ENCODE data around the gene MYO1D.

Gene MYO1D

GRCh38 chr17:32488604-32489180 is 388.2 kb downstream of the MYO1D start:
- in situ Hi-C loops (cut with HindIII; ENCODE audit: low pct_ligation_motif_present, low sequenced_read_pairs), result no loop called here
- Histone ChIP-seq H3K27ac (no peak overlapping the region), H3K36me3 (replicated peaks) (no peaks in the 10 kb centered on the region), H3K4me3 (ENCODE audit: low read depth, low read length) (no peak overlapping the region), H3K27me3 (replicated peaks) (no peaks in the 10 kb centered on the region)
- DNase-seq, result no peak
- TF ChIP-seq, protein P1, sequence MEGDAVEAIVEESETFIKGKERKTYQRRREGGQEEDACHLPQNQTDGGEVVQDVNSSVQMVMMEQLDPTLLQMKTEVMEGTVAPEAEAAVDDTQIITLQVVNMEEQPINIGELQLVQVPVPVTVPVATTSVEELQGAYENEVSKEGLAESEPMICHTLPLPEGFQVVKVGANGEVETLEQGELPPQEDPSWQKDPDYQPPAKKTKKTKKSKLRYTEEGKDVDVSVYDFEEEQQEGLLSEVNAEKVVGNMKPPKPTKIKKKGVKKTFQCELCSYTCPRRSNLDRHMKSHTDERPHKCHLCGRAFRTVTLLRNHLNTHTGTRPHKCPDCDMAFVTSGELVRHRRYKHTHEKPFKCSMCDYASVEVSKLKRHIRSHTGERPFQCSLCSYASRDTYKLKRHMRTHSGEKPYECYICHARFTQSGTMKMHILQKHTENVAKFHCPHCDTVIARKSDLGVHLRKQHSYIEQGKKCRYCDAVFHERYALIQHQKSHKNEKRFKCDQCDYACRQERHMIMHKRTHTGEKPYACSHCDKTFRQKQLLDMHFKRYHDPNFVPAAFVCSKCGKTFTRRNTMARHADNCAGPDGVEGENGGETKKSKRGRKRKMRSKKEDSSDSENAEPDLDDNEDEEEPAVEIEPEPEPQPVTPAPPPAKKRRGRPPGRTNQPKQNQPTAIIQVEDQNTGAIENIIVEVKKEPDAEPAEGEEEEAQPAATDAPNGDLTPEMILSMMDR (IDR thresholded peaks at IDR 0.05; ENCODE audit: low read depth, low read length, missing control alignments), result no peak

DNA sequence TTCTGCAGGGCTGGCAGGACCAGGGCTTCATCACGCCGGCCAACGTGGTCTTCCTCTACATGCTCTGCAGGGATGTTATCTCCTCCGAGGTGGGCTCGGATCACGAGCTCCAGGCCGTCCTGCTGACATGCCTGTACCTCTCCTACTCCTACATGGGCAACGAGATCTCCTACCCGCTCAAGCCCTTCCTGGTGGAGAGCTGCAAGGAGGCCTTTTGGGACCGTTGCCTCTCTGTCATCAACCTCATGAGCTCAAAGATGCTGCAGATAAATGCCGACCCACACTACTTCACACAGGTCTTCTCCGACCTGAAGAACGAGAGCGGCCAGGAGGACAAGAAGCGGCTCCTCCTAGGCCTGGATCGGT is 388.8 kb downstream of the MYO1D start:
- in situ Hi-C loops (cut with HindIII; ENCODE audit: low pct_ligation_motif_present, low sequenced_read_pairs), result no loop called here
- Histone ChIP-seq H3K4me3 (ENCODE audit: low read depth, low read length) (no peak overlapping the region), H3K36me3 (replicated peaks) (no peaks in the 10 kb centered on the region), H3K27me3 (replicated peaks) (no peaks in the 10 kb centered on the region), H3K27ac (no peak overlapping the region)
- DNase-seq, result no peak
- TF ChIP-seq, protein P1 (IDR thresholded peaks at IDR 0.05; ENCODE audit: low read depth, low read length, missing control alignments), result no peak

DNA sequence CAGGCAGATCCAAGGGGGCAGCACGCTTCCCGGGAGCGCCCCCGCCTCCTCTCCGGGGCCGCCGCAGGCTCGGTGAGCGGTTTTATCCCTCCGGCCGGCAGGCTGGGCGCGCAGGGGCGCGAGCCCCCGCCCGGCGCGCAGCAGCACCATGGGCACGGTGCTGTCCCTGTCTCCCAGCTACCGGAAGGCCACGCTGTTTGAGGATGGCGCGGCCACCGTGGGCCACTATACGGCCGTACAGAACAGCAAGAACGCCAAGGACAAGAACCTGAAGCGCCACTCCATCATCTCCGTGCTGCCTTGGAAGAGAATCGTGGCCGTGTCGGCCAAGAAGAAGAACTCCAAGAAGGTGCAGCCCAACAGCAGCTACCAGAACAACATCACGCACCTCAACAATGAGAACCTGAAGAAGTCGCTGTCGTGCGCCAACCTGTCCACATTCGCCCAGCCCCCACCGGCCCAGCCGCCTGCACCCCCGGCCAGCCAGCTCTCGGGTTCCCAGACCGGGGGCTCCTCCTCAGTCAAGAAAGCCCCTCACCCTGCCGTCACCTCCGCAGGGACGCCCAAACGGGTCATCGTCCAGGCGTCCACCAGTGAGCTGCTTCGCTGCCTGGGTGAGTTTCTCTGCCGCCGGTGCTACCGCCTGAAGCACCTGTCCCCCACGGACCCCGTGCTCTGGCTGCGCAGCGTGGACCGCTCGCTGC is 389.3 kb downstream of the MYO1D start:
- peak overlapping the region; percentile 62 for H3K4me3 ChIP-seq (ENCODE audit: low read depth, low read length)
- no peaks in the 10 kb centered on the region for H3K27me3 ChIP-seq (replicated peaks)
- in situ Hi-C loops (cut with HindIII; ENCODE audit: low pct_ligation_motif_present, low sequenced_read_pairs), result no loop called here
- no peak overlapping the region for H3K27ac ChIP-seq
- H3K36me3 ChIP-seq (replicated peaks), result no peaks in the 10 kb centered on the region
- no peak for DNase-seq
- TF ChIP-seq, protein P1 (IDR thresholded peaks at IDR 0.05; ENCODE audit: low read depth, low read length, missing control alignments), result no peak

DNA sequence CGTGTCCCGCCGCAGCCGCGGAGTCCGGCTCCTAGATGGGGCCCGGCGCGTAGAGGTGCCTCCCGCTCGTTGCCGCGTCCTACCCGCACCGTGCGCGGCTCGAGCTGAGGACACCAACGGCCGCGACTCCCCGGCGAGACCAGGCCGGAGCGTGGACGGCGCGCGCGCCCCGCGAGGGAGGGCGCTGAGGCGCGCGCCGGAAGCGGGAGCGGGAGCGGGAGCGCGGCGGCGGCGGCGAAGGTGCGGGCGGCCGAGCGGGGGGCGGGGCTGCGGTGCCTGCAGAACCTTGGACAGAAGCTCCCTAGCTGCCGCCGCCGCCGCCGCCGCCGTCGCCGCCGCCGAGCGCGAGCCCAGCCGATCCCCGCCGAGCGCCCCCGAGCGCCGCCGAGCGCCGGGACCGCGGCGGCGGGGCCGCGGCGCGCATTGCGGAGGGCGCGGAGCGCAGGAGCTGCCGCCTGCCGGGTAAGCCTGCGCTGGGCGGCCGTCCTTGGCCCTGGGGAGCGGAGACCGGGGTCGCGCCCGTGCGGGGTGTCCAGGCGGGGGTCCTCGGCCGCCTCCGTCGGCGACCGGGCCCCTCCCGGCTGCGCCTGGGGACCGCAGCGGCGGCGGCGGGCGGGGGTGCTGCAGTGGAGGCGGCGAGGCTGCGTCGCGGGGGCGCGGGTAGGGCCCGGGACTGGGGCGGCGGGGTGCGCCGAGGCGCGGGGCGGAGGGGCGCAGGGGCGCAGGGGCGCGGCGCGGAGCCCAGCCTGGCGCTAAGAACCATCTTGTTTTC is 390.0 kb downstream of the MYO1D start, which contains the start of gene CDK5R1:
Gene CDK5R1 (plus strand): TSS at position 293 of the 772 bp plus-strand sequence. CDS start 628 bp downstream, outside the sequence.
- H3K27me3 ChIP-seq (replicated peaks), result no peaks in the 10 kb centered on the region
- TF ChIP-seq, protein P1 (IDR thresholded peaks at IDR 0.05; ENCODE audit: low read depth, low read length, missing control alignments), result no peak
- H3K4me3 ChIP-seq (ENCODE audit: low read depth, low read length), result peak within 1 kb of the TSS; percentile 62
- H3K36me3 ChIP-seq (replicated peaks), result peaks cover 4% of the 10 kb centered on the region
- in situ Hi-C loops (cut with HindIII; ENCODE audit: low pct_ligation_motif_present, low sequenced_read_pairs), result no loop called here
- H3K27ac ChIP-seq, result no peak within 1 kb of the TSS
- DNase-seq, result no peak

- in situ Hi-C loops (cut with HindIII; ENCODE audit: low pct_ligation_motif_present, low sequenced_read_pairs), result no loop called here
- no peak for DNase-seq
- Histone ChIP-seq H3K4me3 (ENCODE audit: low read depth, low read length) (peak overlapping the region; percentile 53), H3K36me3 (replicated peaks) (peaks cover 4% of the 10 kb centered on the region), H3K27ac (no peak overlapping the region), H3K27me3 (replicated peaks) (no peaks in the 10 kb centered on the region)
- TF ChIP-seq, protein P1 (IDR thresholded peaks at IDR 0.05; ENCODE audit: low read depth, low read length, missing control alignments), result no peak
These were observed 390.7 kb downstream of the MYO1D start for GRCh38 chr17:32486111-32486700.

Measured in brain microvascular endothelial cell (primary cell).